22Rv1 (cell line): ENCODE measurements around the gene BRD3.
A peak's percentile ranks its signal among the peaks of the same experiment; 100 is the strongest.
"Not testable (repeated sequence)": the region's sequence is repeated elsewhere in the genome, so short reads cannot be mapped to it uniquely, and the experiment has no call there.

Experiments used
- H3K27ac ChIP-seq: fragments of 450-650 bp; 2 replicates; pipeline ENCODE4 v1.5.1; 2017
- ZFX ChIP-seq: fragments of 450-650 bp; IDR thresholded peaks from 2 replicates; pipeline ENCODE4 v1.6.1; 2017; ENCODE audit warnings: antibody characterized with exemption, borderline replicate concordance
- TF ChIP-seq, protein P1 (sequence below): fragments of 450-650 bp; IDR thresholded peaks from 2 replicates; pipeline ENCODE4 v1.5.1; 2017; ENCODE audit warnings: mild to moderate bottlenecking

The BRD3 gene

DNA sequence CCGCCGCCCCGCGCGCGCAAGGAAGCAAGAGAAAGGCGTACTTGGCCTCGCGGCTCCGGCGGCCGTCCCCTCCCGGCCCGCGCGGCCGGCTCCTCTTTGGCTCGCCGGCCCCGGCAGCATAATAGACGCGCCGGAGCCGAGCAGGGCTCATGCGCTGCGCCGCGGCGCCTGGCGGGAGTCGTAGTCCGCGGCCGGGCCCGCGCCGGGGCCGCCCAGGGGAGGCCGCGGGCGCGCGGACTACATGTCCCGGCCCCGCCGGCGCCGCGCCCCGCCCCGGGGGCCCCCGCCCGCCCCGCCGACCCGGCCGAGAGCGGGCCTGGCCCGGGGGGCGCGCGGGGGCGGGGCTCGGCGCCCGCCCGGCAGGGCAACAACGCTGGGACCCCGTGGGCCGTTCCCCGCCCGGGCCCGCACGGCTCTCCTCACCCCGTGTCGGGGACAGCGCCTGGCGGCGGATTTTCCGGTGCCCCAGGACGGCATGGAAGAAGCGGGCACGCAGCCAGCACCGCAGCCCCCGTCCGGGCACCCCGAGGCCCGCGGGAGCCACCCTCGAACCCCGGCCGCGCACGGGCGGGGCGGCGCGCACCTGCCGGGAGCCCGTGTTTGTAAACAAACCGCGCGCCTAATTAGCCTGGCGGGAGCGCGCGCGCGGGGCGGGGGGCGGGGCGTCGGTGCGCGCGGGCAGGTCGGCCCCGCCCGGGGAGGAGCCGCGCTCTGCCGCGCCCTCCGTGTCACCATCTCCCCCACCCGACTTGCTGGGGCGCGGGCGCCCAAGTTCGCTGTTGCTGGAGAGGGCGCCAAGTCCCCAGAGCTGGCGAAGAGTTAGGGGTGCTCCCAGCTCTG lies at the start of gene BRD3:
Gene BRD3, minus strand, starts transcription at position 123 of the 840 bp plus-strand sequence. CDS start 14,549 bp downstream, outside the sequence.
- no peak for TF ChIP-seq ZFX
- TF ChIP-seq, protein P1, sequence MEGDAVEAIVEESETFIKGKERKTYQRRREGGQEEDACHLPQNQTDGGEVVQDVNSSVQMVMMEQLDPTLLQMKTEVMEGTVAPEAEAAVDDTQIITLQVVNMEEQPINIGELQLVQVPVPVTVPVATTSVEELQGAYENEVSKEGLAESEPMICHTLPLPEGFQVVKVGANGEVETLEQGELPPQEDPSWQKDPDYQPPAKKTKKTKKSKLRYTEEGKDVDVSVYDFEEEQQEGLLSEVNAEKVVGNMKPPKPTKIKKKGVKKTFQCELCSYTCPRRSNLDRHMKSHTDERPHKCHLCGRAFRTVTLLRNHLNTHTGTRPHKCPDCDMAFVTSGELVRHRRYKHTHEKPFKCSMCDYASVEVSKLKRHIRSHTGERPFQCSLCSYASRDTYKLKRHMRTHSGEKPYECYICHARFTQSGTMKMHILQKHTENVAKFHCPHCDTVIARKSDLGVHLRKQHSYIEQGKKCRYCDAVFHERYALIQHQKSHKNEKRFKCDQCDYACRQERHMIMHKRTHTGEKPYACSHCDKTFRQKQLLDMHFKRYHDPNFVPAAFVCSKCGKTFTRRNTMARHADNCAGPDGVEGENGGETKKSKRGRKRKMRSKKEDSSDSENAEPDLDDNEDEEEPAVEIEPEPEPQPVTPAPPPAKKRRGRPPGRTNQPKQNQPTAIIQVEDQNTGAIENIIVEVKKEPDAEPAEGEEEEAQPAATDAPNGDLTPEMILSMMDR, result no peak
- H3K27ac ChIP-seq, result peak within 1 kb of the TSS; percentile 66

DNA sequence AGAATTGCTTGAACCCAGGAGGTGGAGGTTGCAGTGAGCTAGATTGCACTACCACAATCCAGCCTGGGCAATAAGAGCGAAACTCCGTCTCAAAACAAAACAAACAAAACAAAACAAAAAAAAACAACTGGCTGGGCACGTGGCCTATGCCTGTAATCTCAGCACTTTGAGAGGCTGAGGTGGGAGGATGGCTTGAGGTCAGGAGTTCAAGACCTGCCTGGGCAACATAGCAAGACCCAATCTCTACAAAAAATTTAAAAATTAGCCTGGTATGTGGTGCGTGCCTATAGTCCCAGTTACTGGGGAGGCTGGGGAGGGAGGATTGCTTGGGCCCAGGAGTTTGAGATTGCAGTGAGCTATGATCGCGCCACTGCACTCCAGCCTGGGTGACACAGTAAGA lies 44.7 kb upstream of the BRD3 start:
- TF ChIP-seq, protein P1, result no peak
- TF ChIP-seq ZFX, result no peak
- H3K27ac ChIP-seq, result no peak overlapping the region

DNA sequence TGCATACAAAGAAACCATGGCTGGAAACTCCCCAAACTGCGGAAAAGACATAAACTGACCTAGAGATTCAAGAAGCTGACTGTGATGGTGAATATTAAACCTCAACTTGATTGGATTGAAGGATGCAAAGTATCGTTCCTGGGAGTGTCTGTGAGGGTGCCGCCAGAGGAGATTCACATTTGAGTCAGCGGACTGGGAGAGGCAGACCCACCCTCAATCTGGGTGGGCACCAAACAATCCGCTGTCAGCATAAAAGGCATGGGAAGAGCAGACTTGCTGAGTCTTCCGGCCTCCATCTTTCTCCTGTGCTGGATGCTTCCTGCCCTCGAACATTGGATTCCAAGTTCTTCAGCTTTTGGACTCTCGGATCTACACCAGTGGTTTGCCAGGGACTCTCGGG lies 43.2 kb upstream of the BRD3 start:
- H3K27ac ChIP-seq, result no peak overlapping the region
- no peak for TF ChIP-seq ZFX
- TF ChIP-seq, protein P1, result no peak

DNA sequence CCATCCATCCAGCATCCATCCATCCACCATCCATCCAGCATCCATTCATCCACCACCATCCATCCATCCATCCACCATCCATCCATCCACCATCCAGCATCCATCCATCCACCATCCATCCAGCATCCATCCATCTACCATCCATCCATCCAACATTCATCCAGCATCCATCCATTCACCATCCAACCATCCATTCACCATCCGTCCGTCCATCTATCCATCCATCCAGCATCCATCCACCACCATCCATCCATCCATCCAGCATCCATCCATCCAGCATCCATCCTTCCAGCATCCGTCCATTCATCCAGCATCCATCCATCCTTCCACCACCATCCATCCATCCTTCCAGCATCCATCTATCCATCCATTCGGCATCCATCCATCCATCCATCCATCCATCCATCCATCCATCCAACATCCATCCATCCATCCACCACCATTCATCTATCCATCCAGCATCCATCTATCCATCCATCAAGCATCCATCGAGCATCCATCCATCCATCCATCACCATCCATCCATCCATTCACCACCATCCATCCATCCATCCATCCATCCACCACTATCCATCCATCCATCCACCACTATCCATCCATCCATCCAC lies 35.7 kb upstream of the BRD3 start:
- no peak overlapping the region for H3K27ac ChIP-seq
- no peak for TF ChIP-seq ZFX
- TF ChIP-seq, protein P1, result no peak

DNA sequence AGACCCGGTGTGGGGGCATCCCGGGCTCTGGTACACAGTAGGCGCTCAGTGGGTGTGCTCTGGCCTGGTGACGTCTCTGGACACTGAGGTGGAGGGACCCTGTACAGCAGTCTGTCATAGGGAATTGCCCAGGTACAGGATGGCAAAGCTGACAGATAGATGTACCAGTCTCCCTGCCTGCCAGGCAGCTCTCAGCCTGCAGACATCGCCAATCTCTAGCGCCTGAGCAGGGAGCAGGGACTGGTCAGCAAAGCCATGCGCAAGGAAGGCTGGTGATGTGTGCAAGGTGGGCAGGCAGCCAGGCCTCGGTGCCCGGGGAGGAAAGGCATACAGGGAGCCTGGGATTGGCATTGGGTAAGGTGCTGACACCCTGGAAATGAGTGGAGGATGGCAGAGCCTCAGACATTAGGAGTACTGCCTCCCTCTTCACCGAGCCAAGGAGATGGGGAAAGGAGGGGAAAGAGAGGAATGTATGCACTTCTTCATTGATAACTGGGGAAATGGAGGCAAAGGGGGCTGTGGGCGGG lies 33.9 kb upstream of the BRD3 start:
- H3K27ac ChIP-seq, result no peak overlapping the region
- TF ChIP-seq ZFX, result no peak
- TF ChIP-seq, protein P1, result no peak

DNA sequence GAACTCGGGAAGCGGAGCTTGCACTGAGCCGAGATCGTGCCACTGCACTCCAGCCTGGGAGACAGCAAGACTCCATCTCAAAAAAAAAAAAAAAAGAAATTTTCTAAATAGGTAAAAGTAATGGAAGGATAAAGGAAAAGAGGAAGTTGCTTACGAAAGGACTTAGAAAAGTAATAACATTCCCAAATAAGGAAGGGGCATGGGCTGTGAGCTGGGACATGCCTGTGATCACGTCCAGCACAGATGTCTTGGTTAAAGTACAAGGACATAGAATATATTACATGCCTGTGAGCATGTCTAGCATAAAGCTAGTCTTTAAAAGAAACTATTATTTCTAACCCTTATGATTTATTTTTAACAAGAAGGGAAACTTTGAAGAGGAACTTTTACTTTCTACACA lies 33.3 kb upstream of the BRD3 start:
- H3K27ac ChIP-seq, result not testable (repeated sequence)

DNA sequence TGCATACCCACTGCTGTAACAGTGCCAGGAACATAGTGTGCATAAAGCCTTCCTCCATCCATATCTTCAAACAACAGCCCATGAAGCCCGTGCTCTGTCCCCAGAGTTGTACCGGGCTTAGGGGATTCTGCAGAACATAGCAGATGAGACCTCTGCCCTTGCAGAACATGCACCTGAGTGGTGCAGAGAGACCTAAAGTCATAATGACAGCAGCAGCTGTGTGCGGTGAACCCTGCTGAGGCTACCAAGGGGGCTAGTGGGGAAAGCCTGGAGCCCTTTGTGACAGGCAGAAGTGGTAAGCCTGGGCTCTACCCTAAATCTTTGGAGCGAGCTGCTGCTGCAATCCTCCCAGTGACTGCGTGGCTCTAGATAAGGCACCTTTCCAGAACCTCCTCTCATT lies 32.2 kb upstream of the BRD3 start:
- H3K27ac ChIP-seq, result no peak overlapping the region
- no peak for TF ChIP-seq ZFX
- TF ChIP-seq, protein P1, result no peak
